Lower leg skin (tissue), 4 donors: Measurements from ENCODE around the gene PPME1. TPM values are rescaled to one million over a fixed set of nuclear protein-coding genes. Genes with fewer than 3 reads are reported as not detected.

Experiments used
- DNase-seq, 2 donors: peaks; one replicate each; pipeline ENCODE4 v3.0.0-alpha.2; 2019; ENCODE audit warnings: low spot score in 2 of 2
- H3K4me3 ChIP-seq: fragments of 200-600 bp; sonication (generic); 2 replicates; pipeline ENCODE4 v1.5.1; 2017; ENCODE audit warnings: mild to moderate bottlenecking, low read depth; ENCODE audit not compliant: poor library complexity, severe bottlenecking
- POLR2A ChIP-seq, 2 donors: fragments of 450-650 bp; IDR thresholded peaks; one replicate each; pipeline ENCODE4 v1.6.1; 2016 to 2017; ENCODE audit warnings: antibody characterized with exemption in 2 of 2, mild to moderate bottlenecking in 1 of 2, moderate library complexity in 1 of 2
- WGBS, 2 donors: methylation state at CpG; one replicate each; pipeline ENCODE4 v1.1.5; 2018; 5-methylcytosine and 5-hydroxymethylcytosine counted together
- intact Hi-C: fragments of 100-400 bp; cut with DNase I; formaldehyde crosslinking; loops from one replicate; pipeline ENCODE4 v1.15.0; 2023; ENCODE audit warnings: low total_unique reads
- total RNA-seq, 4 donors: library from RNA; depleted of rRNA; stranded (reverse); fragments of >200 nt; gene quantifications; one replicate each; pipeline ENCODE4 v1.1.0, GENCODE V29; 2016
- TF ChIP-seq, protein P1 (sequence below), 3 donors: fragments of 450-650 bp; IDR thresholded peaks; one replicate each; pipeline ENCODE4 v1.5.1; 2016; ENCODE audit warnings: antibody characterized with exemption in 3 of 3, mild to moderate bottlenecking in 3 of 3, moderate library complexity in 2 of 3

Gene PPME1
- total RNA-seq, 4 donors from 2014 or later, result 34.7 to 45.7 (median 39.0) TPM

DNA sequence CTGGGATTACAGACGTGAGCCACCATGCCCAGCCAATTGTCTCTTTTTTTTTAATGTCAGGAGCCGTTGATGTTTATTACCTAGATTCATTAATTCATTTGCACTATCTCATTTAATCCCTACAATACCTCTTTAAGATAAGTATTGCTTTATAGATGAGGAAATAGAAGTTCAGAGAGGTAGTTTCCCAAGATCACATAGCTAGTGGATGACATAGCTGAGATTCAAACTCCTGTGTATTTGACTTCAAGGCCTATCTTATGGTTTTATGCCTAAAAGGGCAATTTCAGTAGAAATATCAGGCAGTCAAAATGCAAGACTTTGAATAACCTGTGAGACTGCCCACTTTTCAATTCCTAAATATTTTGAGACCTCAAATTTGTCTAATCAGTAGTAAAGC is 66.5 kb downstream of the PPME1 start:
- intact Hi-C loops, result no loop called here
- 82 to 90% methylated on average over 2 of the region's 2 CpGs for WGBS, 2 donors
- TF ChIP-seq, protein P1, sequence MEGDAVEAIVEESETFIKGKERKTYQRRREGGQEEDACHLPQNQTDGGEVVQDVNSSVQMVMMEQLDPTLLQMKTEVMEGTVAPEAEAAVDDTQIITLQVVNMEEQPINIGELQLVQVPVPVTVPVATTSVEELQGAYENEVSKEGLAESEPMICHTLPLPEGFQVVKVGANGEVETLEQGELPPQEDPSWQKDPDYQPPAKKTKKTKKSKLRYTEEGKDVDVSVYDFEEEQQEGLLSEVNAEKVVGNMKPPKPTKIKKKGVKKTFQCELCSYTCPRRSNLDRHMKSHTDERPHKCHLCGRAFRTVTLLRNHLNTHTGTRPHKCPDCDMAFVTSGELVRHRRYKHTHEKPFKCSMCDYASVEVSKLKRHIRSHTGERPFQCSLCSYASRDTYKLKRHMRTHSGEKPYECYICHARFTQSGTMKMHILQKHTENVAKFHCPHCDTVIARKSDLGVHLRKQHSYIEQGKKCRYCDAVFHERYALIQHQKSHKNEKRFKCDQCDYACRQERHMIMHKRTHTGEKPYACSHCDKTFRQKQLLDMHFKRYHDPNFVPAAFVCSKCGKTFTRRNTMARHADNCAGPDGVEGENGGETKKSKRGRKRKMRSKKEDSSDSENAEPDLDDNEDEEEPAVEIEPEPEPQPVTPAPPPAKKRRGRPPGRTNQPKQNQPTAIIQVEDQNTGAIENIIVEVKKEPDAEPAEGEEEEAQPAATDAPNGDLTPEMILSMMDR (IDR thresholded peaks at IDR 0.05), result no peak
- no peak for TF ChIP-seq POLR2A (IDR thresholded peaks at IDR 0.05)
- H3K4me3 ChIP-seq, result no peak overlapping the region
- DNase-seq, result no peak

DNA sequence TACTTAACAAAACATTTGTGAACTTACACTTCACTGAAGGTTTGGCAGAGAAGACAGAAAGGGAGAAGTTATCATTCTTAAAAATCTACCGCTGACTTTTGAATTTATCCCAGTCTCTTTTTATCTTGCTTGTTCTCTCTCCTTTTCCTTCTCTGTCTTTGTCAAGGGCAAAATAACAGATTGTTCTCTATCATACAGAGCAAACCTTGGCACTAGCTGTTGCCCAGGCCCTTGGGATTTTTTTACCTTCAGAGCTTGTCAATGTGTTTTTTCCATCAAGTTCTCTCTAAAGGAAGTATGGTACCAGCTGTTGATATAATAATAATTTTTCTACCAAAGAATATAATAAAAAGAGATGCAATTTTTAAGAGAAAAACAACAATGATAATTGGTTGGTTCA is 67.2 kb downstream of the PPME1 start:
- DNase-seq, result no peak
- TF ChIP-seq POLR2A (IDR thresholded peaks at IDR 0.05), result no peak
- TF ChIP-seq, protein P1 (IDR thresholded peaks at IDR 0.05), result no peak
- H3K4me3 ChIP-seq, result no peak overlapping the region
- intact Hi-C loops, result no loop called here
- 84 to 89% methylated on average over 1 of the region's 1 CpG for WGBS, 2 donors

DNA sequence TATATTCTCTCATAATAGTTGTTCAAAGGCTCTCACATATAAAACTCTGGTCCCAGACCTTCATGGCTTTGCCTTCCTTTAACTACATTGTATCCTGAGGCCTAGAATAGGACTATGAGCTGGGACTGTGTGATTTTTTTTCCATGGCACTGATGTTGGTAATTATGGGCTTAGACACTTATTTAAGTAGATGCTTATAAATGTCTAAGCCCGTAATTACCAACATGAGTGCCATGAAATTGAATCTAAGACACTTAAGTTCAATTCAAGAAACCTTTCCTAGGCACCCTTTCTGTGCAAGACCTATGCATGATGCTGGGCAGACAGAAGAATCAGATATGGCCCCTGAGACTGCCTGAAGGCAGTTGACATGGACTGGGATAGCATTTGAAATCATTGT is 77.4 kb downstream of the PPME1 start:
- no peak for TF ChIP-seq POLR2A (IDR thresholded peaks at IDR 0.05)
- TF ChIP-seq, protein P1 (IDR thresholded peaks at IDR 0.05), result no peak
- 93 to 100% methylated on average over 1 of the region's 1 CpG for WGBS, 2 donors
- no peak for DNase-seq
- no peak overlapping the region for H3K4me3 ChIP-seq
- intact Hi-C loops, result no loop called here

DNA sequence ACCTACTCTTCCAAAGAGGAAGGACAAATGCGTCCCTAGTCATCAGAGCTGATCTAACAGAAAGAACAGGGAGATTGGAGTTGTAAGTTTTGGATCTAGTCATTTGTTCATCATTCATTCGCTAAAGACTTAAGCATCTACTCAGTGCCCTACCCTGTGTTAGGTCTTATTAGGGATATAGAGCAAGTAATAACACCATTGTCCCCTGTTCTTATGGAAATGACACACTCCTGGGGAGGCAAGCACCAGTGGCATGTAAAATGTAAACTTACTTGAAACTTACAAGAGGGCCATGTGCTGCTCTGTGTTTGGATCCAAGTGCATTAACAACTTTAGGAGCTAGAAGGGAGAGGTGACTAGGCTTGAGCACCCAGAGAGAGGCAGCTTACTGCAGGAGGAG is 78.4 kb downstream of the PPME1 start:
- no peak for TF ChIP-seq POLR2A (IDR thresholded peaks at IDR 0.05)
- TF ChIP-seq, protein P1 (IDR thresholded peaks at IDR 0.05), result no peak
- DNase-seq, result no peak
- WGBS, 2 donors, result 93 to 95% methylated on average over 2 of the region's 2 CpGs
- no peak overlapping the region for H3K4me3 ChIP-seq
- intact Hi-C loops, result no loop called here

DNA sequence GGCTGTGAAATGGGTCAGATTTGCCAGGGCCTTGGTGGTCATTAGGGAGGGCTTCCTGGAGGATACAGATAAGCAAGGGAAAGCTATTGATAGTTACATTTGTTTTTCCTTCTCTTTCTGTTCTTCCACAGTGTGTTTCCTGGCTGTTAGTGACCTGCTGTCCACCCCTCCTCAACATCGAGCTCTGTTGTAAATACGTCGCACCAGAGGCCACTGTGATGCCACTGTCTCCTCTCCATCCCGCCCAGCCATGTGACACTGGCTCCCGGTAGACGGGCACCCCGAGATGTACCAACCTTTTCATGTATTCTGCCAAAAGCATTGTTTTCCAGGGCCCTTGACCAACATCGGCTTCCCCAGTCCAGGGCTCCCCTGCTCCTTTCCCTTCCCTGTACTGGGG is 82.3 kb downstream of the PPME1 start:
- no peak overlapping the region for H3K4me3 ChIP-seq
- no peak for DNase-seq
- WGBS, 2 donors, result 78 to 87% methylated on average over 8 of the region's 8 CpGs
- intact Hi-C loops, result loop anchor here (10.0 kb wide), 2 partner anchors 191 to 321 kb away; no protein-coding TSS in a partner anchor
- TF ChIP-seq POLR2A (IDR thresholded peaks at IDR 0.05), result no peak
- TF ChIP-seq, protein P1 (IDR thresholded peaks at IDR 0.05), result no peak

DNA sequence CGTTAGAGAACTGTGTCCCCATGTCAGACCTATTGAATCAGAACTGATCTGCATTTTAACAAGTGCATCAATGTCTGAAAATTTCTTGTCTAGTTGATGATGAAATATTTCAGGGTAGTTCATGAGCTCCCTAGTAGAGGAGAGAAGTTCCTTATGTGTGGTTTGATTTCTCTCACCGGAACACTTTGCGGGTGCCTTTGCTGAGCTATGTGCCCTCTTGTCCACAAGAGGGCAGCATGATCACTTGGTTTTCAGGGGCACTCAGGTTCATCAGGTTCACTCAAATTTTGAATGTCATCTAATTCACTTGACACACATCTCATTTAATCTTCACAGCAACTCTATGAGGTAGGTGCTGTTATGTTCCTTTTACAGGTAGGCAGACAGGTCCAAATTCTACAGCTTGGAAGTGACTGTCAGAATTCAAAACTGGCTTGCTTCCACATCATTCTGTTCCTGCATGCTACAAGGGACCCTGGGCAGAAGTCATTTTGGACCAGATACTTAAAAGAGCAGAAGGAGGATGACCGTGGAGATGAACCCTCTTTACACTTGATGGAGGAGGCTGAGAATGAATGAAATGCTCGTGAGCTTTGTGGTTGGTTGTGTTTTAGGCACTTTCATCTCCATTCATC is 84.8 kb downstream of the PPME1 start:
- DNase-seq, result peak in 1 of 2 donors; percentile 89
- intact Hi-C loops, result loop anchor here (10.0 kb wide), 2 partner anchors 189 to 319 kb away; no protein-coding TSS in a partner anchor
- no peak for TF ChIP-seq POLR2A (IDR thresholded peaks at IDR 0.05)
- TF ChIP-seq, protein P1 (IDR thresholded peaks at IDR 0.05), result peak in 2 of 3 donors; percentile 13 to 24

More for the DNA sequence above, 84.8 kb downstream of the PPME1 start:
- 43 to 50% methylated on average over 5 of the region's 5 CpGs for WGBS, 2 donors
- H3K4me3 ChIP-seq, result no peak overlapping the region
